Measurements from ENCODE around the gene ASCC2.

ASCC2 gene

GRCh38 chr22:29825578-29825977 lies 12.5 kb downstream of the ASCC2 start:
- peaks cover 50% of the 10 kb centered on the region for H3K36me3 Mint-ChIP-seq (ENCODE audit: insufficient read depth)
- ATAC-seq (replicated peaks; ENCODE audit: extremely low read depth, poor library complexity, severe bottlenecking), result no peak
- H3K4me1 Mint-ChIP-seq, result peaks cover 16% of the 10 kb centered on the region
- no peak overlapping the region for H3K4me3 Mint-ChIP-seq
- no peaks in the 10 kb centered on the region for H3K9me3 Mint-ChIP-seq
- no peak overlapping the region for H3K27ac Mint-ChIP-seq (ENCODE audit: low read depth)
- no peaks in the 10 kb centered on the region for H3K27me3 Mint-ChIP-seq
- DNase-seq (ENCODE audit: low spot score in 2 of 2), result no peak

- no peaks in the 10 kb centered on the region for H3K27me3 Mint-ChIP-seq
- H3K4me3 Mint-ChIP-seq, result no peak overlapping the region
- no peak for ATAC-seq (replicated peaks; ENCODE audit: extremely low read depth, poor library complexity, severe bottlenecking)
- H3K4me1 Mint-ChIP-seq, result peaks cover 7% of the 10 kb centered on the region
- no peaks in the 10 kb centered on the region for H3K9me3 Mint-ChIP-seq
- no peak overlapping the region for H3K27ac Mint-ChIP-seq (ENCODE audit: low read depth)
- H3K36me3 Mint-ChIP-seq (ENCODE audit: insufficient read depth), result peaks cover 55% of the 10 kb centered on the region
- no peak for DNase-seq (ENCODE audit: low spot score in 2 of 2)
Measured at GRCh38 chr22:29824677-29825076, 13.4 kb downstream of the ASCC2 start.

GRCh38 chr22:29821291-29822016 lies 16.6 kb downstream of the ASCC2 start:
- no peaks in the 10 kb centered on the region for H3K27me3 Mint-ChIP-seq
- no peak overlapping the region for H3K27ac Mint-ChIP-seq (ENCODE audit: low read depth)
- H3K4me1 Mint-ChIP-seq, result no peaks in the 10 kb centered on the region
- H3K9me3 Mint-ChIP-seq, result no peaks in the 10 kb centered on the region
- DNase-seq (ENCODE audit: low spot score in 2 of 2), result no peak
- no peak for ATAC-seq (replicated peaks; ENCODE audit: extremely low read depth, poor library complexity, severe bottlenecking)
- H3K36me3 Mint-ChIP-seq (ENCODE audit: insufficient read depth), result peaks cover 61% of the 10 kb centered on the region
- H3K4me3 Mint-ChIP-seq, result no peak overlapping the region

GRCh38 chr22:29820961-29821290 lies 17.1 kb downstream of the ASCC2 start:
- Mint-ChIP-seq H3K4me1 (no peaks in the 10 kb centered on the region), H3K27me3 (no peaks in the 10 kb centered on the region), H3K9me3 (no peaks in the 10 kb centered on the region), H3K4me3 (no peak overlapping the region), H3K36me3 (ENCODE audit: insufficient read depth) (peaks cover 61% of the 10 kb centered on the region), H3K27ac (ENCODE audit: low read depth) (no peak overlapping the region)
- ATAC-seq (replicated peaks; ENCODE audit: extremely low read depth, poor library complexity, severe bottlenecking) (no peak), DNase-seq (ENCODE audit: low spot score in 2 of 2) (no peak)

- Mint-ChIP-seq H3K27ac (ENCODE audit: low read depth) (no peak overlapping the region), H3K36me3 (ENCODE audit: insufficient read depth) (peaks cover 63% of the 10 kb centered on the region), H3K27me3 (no peaks in the 10 kb centered on the region), H3K9me3 (no peaks in the 10 kb centered on the region), H3K4me1 (no peaks in the 10 kb centered on the region), H3K4me3 (no peak overlapping the region)
- DNase-seq (ENCODE audit: low spot score in 2 of 2) (no peak), ATAC-seq (replicated peaks; ENCODE audit: extremely low read depth, poor library complexity, severe bottlenecking) (no peak)
Measured at GRCh38 chr22:29819501-29819900, 18.6 kb downstream of the ASCC2 start.

- Mint-ChIP-seq H3K27ac (ENCODE audit: low read depth) (no peak overlapping the region), H3K4me3 (no peak overlapping the region), H3K4me1 (no peaks in the 10 kb centered on the region), H3K27me3 (no peaks in the 10 kb centered on the region), H3K36me3 (ENCODE audit: insufficient read depth) (peaks cover 61% of the 10 kb centered on the region), H3K9me3 (no peaks in the 10 kb centered on the region)
- ATAC-seq (replicated peaks; ENCODE audit: extremely low read depth, poor library complexity, severe bottlenecking) (no peak), DNase-seq (ENCODE audit: low spot score in 2 of 2) (no peak)
Measured at GRCh38 chr22:29817724-29818123, 20.4 kb downstream of the ASCC2 start.

- H3K27ac Mint-ChIP-seq (ENCODE audit: low read depth), result no peak overlapping the region
- no peaks in the 10 kb centered on the region for H3K27me3 Mint-ChIP-seq
- H3K4me3 Mint-ChIP-seq, result no peak overlapping the region
- H3K9me3 Mint-ChIP-seq, result no peaks in the 10 kb centered on the region
- peaks cover 64% of the 10 kb centered on the region for H3K36me3 Mint-ChIP-seq (ENCODE audit: insufficient read depth)
- ATAC-seq (replicated peaks; ENCODE audit: extremely low read depth, poor library complexity, severe bottlenecking) (no peak), DNase-seq (ENCODE audit: low spot score in 2 of 2) (no peak)
- no peaks in the 10 kb centered on the region for H3K4me1 Mint-ChIP-seq
Measured at GRCh38 chr22:29816980-29817379, 21.1 kb downstream of the ASCC2 start.

- ATAC-seq (replicated peaks; ENCODE audit: extremely low read depth, poor library complexity, severe bottlenecking), result no peak
- peaks cover 64% of the 10 kb centered on the region for H3K36me3 Mint-ChIP-seq (ENCODE audit: insufficient read depth)
- H3K4me3 Mint-ChIP-seq, result no peak overlapping the region
- H3K9me3 Mint-ChIP-seq, result no peaks in the 10 kb centered on the region
- DNase-seq (ENCODE audit: low spot score in 2 of 2), result no peak
- no peaks in the 10 kb centered on the region for H3K27me3 Mint-ChIP-seq
- no peak overlapping the region for H3K27ac Mint-ChIP-seq (ENCODE audit: low read depth)
- no peaks in the 10 kb centered on the region for H3K4me1 Mint-ChIP-seq
Measured at GRCh38 chr22:29816539-29816938, 21.5 kb downstream of the ASCC2 start.

GRCh38 chr22:29816128-29816527 lies 21.9 kb downstream of the ASCC2 start:
- Mint-ChIP-seq H3K9me3 (no peaks in the 10 kb centered on the region), H3K27ac (ENCODE audit: low read depth) (no peak overlapping the region), H3K4me3 (no peak overlapping the region), H3K4me1 (no peaks in the 10 kb centered on the region), H3K27me3 (no peaks in the 10 kb centered on the region), H3K36me3 (ENCODE audit: insufficient read depth) (peaks cover 62% of the 10 kb centered on the region)
- DNase-seq (ENCODE audit: low spot score in 2 of 2) (no peak), ATAC-seq (replicated peaks; ENCODE audit: extremely low read depth, poor library complexity, severe bottlenecking) (no peak)

- DNase-seq (ENCODE audit: low spot score in 2 of 2) (no peak), ATAC-seq (replicated peaks; ENCODE audit: extremely low read depth, poor library complexity, severe bottlenecking) (no peak)
- peaks cover 59% of the 10 kb centered on the region for H3K36me3 Mint-ChIP-seq (ENCODE audit: insufficient read depth)
- no peaks in the 10 kb centered on the region for H3K4me1 Mint-ChIP-seq
- no peaks in the 10 kb centered on the region for H3K9me3 Mint-ChIP-seq
- no peaks in the 10 kb centered on the region for H3K27me3 Mint-ChIP-seq
- no peak overlapping the region for H3K27ac Mint-ChIP-seq (ENCODE audit: low read depth)
- no peak overlapping the region for H3K4me3 Mint-ChIP-seq
Measured at GRCh38 chr22:29815580-29815979, 22.5 kb downstream of the ASCC2 start.

- H3K4me1 Mint-ChIP-seq, result no peaks in the 10 kb centered on the region
Measured at GRCh38 chr22:29814003-29814402, 24.1 kb downstream of the ASCC2 start.

GRCh38 chr22:29813563-29813962 lies 24.5 kb downstream of the ASCC2 start:
- Mint-ChIP-seq H3K36me3 (ENCODE audit: insufficient read depth) (peaks cover 60% of the 10 kb centered on the region), H3K27ac (ENCODE audit: low read depth) (no peak overlapping the region), H3K27me3 (no peaks in the 10 kb centered on the region), H3K9me3 (no peaks in the 10 kb centered on the region), H3K4me3 (no peak overlapping the region), H3K4me1 (no peaks in the 10 kb centered on the region)
- no peak for ATAC-seq (replicated peaks; ENCODE audit: extremely low read depth, poor library complexity, severe bottlenecking)
- DNase-seq (ENCODE audit: low spot score in 2 of 2), result no peak

More at GRCh38 chr22:29814003-29814402, 24.1 kb downstream of the ASCC2 start:
- H3K27me3 Mint-ChIP-seq, result no peaks in the 10 kb centered on the region
- H3K27ac Mint-ChIP-seq (ENCODE audit: low read depth), result no peak overlapping the region
- H3K9me3 Mint-ChIP-seq, result no peaks in the 10 kb centered on the region
- H3K4me3 Mint-ChIP-seq, result no peak overlapping the region
- DNase-seq (ENCODE audit: low spot score in 2 of 2) (no peak), ATAC-seq (replicated peaks; ENCODE audit: extremely low read depth, poor library complexity, severe bottlenecking) (no peak)
- H3K36me3 Mint-ChIP-seq (ENCODE audit: insufficient read depth), result peaks cover 57% of the 10 kb centered on the region

- peak overlapping the region; percentile 39 for H3K27ac Mint-ChIP-seq (ENCODE audit: low read depth)
- no peaks in the 10 kb centered on the region for H3K9me3 Mint-ChIP-seq
- no peaks in the 10 kb centered on the region for H3K27me3 Mint-ChIP-seq
- no peaks in the 10 kb centered on the region for H3K4me1 Mint-ChIP-seq
- DNase-seq (ENCODE audit: low spot score in 2 of 2), result no peak
- H3K4me3 Mint-ChIP-seq, result no peak overlapping the region
- peaks cover 61% of the 10 kb centered on the region for H3K36me3 Mint-ChIP-seq (ENCODE audit: insufficient read depth)
- no peak for ATAC-seq (replicated peaks; ENCODE audit: extremely low read depth, poor library complexity, severe bottlenecking)
Measured at GRCh38 chr22:29813126-29813525, 24.9 kb downstream of the ASCC2 start.
